Stimulated activated CD8-positive, alpha-beta memory T cell treated with anti-CD3 and anti-CD28 coated beads, Interleukin-7, amount 100 ng/mL, for 4 hours (primary cell): ENCODE results near the gene CCDC78.
A peak's percentile ranks its signal among the peaks of the same experiment; 100 is the strongest.
"Not testable (repeated sequence)": the region's sequence is repeated elsewhere in the genome, so short reads cannot be mapped to it uniquely, and the experiment has no call there.

Source experiments
- DNase-seq, 2 donors: peaks; one replicate each; pipeline ENCODE4 v3.0.0-alpha.2; 2020; ENCODE audit warnings: low read depth in 2 of 2

Gene CCDC78

DNA sequence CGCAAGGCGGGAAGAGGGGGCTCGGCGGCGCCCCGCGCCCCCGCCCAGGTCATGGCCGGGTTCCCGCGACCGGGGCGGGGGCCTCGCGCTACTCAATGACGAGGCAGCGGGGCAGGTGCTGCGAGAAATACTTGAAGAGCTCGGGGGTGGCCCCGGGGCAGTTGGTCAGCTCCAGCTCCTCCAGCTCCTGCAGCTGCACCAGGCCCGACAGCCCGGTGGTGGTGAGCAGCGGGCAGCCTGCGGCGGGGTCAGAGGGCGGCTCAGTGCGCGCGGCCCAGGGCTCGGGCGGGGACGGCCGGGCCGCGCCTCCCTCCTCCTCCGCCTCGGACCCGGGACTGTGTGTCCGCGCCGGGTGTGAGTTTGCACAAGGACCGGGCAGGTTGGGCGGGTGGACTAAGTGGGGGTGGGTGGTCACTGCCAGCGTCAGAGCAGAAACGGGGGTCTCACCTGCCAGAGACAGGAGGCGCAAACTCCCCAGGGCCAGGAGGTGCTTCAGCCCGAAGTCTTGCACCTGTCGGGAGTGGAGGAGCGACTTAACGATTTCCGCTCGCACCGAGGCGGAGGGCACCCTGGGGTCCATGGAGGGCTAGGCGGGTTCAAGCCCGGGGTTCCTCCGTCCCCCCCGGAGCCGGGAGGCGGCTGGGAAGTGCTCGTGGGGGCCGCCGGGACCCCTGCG is 31.9 kb downstream of the CCDC78 start:
- DNase-seq: no peak

GRCh38 chr16:693766-694165 is 32.5 kb downstream of the CCDC78 start:
- DNase-seq: peak in 1 of 2 donors; percentile 53

DNA sequence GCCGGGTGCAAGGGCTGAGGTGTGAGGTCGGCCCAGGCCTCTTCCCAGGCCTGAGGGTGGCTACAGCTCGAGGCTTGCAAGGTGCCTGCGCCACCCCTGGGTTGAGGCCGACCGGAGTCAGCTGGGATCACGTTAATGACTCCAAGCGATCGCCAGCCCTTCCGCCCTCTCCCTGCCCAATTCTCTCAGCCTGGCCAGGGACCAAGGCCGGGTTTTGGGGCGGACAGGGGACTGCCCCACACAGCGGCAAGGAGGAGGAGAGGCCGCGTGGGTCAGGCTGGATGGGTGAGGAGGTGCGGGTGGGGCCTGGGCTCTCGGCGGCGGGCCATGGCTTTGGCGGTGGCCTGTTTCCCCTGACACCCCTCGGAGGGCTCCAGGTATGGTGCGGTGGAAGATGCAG is 32.9 kb downstream of the CCDC78 start:
- DNase-seq: no peak

DNA sequence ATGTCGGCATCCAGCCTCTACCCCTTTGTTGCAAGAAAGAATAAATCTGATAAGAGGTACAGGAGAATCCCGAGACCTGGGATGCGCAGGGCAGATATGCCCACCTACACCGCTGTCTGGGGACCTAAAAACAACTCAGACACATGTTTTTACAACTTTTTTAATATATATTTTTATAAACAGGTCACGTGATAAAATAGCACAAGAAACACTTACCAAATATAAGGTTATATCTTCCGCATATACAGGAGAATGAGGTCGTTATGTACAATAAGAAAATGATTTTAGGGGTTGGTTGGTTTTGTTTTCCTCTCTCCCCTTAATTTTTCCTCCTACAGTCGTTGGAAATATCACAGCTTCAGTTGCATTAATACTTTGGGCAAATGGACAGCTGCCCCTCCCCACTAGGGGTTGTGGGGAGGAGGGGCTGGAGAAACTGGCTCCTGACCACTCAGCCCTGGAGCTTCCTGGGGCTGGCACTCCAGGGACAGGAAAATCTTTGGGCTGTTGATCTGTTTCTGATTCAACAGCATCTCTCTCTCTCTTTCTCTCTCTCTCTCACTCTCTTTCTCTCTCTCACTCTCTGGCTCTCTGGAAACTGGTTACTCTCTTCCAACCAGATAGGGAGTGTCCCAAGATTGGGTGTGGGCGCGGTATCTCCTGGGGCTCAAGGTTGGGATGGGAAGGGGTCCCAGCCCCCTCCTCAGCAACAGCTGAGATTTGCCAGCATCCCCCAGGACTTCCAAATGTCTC is 33.7 kb downstream of the CCDC78 start:
- DNase-seq: no peak

DNA sequence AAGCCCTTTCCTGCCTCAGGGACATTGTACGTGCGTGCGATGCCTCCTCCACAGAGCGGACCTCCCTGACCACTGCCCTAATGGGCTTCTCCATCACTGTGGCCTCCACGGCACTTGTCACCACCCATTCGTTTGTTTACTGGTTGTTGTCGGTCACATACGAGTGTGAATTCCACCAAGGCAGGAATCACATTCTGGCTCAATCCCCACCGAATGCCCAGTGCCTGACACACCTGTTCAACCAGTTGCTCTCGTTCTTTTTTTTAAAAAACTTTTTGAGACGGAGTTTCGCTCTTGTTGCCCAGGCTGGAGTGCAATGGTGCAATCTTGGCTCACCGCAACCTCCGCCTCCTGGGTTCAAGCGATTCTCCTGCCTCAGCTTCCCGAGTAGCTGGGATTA is 35.0 kb downstream of the CCDC78 start:
- DNase-seq: not testable (repeated sequence)

GRCh38 chr16:689175-689897 is 36.9 kb downstream of the CCDC78 start:
- DNase-seq: no peak

DNA sequence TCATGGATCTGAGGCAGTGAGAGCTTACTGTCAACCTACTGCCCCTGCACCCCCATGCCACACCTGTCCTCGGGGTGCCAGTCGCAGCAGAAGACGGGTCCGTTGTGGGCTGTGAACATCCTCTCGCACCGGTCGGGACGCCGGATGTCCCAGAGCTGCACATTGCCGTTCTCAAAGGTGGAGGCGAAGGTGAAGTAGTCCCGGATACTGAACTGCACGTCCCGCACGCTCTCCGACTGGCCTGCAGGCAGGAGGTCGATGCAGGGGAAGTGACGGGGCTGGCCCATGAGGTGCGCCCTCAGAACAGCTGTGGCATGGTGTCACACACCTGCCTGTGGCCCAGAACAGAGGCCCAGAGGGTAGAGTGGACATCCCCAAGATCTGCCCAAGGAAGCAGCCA is 38.7 kb downstream of the CCDC78 start:
- DNase-seq: no peak

DNA sequence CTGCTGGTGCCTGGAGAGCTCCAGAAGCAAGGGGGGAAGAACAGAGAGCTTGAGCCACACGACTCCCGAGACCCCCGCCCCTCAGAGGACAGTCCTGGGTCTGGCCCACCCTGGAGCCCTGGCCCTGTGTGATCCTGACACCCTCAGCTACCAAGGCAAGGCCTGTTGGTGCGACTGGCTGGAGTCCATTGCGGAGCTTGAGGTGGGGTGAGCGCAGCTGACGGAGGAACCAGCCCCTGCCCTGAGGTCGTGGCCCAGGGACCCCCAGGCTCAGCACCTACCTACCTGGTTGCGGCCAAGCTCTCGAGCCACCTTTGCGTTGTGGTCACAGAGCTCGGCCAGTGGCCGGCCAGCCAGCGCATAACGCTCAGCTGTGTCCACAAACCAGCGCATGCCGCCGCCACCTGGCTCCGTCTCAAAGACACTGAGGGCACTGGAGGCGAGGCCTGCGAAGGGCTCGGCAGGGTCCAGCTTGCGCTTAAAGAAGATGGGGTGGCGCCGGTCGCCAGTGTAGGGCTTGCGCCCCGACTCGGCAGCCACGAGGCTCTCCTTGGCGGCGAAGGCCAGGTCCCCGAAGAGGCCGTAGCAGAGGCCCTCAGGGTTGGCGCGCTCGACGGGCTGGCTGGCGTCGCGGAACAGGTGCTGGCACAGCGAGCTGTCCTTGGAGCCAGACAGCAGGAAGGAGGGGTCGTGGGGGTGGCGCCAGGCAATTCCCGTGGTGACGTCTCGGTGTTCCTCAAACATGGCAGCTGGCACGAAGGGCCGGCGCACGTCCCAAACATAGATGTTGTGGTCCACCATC is 39.6 kb downstream of the CCDC78 start:
- no peak for DNase-seq

DNA sequence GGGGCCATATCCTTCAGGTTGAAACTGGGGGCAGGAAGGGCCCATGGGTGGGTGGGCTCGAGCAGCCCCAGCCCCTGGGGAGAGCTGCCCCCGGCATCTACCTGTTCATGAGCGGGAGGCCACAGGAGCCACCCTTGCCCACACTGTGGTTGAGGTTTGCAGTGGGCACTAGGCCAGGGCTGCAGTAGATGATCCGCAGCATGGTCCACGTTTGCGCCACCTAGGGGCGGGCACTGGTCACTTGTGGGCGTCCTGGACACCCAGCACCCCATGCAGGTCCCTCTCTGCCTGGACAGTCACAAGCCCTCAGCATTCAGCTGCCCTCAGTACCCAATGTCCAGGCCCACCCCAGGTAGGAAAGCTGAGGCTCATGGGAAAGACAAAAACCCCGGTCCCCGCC is 40.3 kb downstream of the CCDC78 start:
- no peak for DNase-seq

- DNase-seq: no peak
These were observed 41.1 kb downstream of the CCDC78 start for GRCh38 chr16:684961-685696.

- peak; percentile 89 to 97 for DNase-seq
These were observed 42.0 kb downstream of the CCDC78 start, which contains the start of gene JMJD8 for GRCh38 chr16:684071-684794. Gene JMJD8, minus strand, starts transcription at chr16:684334. Its CDS starts 15 bp downstream, at chr16:684319.

GRCh38 chr16:683396-684070 is 42.7 kb downstream of the CCDC78 start:
- DNase-seq: no peak

DNA sequence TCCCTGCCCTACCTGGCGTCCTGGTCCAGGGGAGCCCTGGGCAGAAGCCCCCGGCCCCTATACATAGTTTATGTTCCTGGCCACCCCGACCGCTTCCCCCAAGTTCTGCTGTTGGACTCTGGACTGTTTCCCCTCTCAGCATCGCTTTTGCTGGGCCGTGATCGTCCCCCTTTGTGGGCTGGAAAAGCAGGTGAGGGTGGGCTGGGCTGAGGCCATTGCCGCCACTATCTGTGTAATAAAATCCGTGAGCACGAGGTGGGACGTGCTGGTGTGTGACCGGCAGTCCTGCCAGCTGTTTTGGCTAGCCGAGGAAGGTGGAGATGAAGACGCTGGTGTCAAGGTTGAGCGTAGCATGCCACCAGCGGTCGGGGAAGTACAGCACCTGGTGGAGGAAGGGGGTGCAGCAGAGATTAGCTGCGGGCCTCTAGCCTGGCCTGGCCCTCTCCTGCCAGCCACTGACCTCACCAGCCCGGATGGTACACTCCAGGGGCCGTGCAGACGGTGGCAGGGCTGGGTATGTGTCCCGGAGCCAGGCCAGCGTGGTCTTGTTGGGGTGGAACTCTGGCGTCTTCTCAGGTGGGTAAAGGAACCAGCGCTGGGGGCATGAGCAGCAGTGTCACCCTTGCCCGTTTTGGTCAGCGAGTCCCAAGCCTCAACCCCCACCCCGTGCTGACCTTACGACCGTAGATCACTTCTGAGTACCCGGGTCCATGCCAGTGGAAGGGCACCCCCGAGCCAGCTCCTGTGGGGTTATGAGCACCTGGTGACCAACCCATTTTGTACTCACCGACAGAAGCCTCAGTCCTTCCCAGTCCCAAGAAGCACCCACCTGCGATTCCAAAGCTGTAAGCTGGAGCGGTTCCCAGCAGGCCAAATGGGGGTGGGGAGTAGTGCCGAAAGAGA is 43.5 kb downstream of the CCDC78 start:
- DNase-seq: no peak

DNA sequence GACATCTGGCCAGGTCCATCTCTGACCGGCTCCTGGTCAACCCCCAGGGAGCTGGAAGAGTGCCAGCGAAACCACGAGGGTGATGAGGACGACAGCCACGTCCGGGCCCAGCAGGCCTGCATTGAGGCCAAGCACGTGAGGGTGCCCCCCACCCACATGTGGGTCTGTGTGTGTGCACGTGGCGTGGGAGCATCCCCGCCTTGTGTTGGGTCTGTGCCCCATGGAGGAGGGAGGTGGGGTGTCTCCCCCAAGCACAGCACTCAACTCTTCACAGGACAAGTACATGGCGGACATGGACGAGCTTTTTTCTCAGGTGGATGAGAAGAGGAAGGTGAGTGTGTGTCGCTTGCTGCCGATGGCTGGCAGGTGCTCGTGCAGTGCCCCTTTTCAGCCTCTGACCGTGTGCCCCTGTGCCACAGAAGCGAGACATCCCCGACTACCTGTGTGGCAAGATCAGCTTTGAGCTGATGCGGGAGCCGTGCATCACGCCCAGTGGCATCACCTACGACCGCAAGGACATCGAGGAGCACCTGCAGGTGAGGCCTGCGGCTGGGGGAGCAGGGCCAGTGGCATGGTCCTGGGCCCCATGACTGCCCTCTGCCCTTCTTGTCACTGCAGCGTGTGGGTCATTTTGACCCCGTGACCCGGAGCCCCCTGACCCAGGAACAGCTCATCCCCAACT is 44.4 kb downstream of the CCDC78 start:
- no peak for DNase-seq

DNA sequence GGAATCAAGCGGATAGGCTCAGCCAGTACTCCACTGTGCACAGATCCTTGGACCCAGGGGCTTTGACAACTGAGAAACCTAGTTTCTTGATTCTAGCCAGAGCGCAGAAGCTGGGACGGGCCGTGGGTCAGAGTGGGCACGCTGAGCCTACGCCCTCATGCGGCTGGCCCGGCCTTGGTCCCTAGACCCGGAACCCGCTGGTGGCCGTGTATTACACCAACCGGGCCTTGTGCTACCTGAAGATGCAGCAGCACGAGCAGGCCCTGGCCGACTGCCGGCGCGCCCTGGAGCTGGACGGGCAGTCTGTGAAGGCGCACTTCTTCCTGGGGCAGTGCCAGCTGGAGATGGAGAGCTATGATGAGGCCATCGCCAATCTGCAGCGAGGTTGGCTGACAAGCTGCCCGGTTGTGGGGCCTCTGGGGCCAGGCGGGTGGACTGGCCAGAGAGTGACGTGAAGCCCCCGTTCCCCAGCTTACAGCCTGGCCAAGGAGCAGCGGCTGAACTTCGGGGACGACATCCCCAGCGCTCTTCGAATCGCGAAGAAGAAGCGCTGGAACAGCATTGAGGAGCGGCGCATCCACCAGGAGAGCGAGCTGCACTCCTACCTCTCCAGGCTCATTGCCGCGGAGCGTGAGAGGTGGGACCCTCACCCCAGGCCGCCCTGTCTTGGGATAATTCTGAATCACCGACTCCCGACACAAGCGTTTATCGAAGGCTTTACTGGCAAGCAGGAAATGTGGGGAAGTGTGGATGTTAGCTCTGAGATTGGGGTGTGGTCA is 45.1 kb downstream of the CCDC78 start:
- DNase-seq: no peak

DNA sequence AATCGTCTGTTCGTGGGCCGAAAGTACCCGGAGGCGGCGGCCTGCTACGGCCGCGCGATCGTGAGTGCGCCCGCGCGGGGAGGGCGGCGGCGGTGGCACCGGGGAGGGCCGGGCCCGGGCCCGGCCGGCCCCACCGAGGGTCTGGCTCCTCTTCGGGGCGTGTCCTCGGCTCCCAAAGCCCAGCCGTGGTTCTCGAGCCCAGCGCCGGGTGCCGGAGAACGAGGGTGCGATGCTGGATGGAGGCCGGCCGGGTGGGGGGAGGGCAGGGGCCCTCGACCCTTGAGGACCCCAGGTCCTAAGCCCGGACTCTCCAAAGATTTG is 45.7 kb downstream of the CCDC78 start:
- DNase-seq: no peak

GRCh38 chr16:679814-680624 is 46.2 kb downstream of the CCDC78 start, which contains the start of gene STUB1:
Gene STUB1, plus strand, starts transcription at chr16:680410. Its CDS starts 116 bp downstream, at chr16:680526.
- DNase-seq: peak; percentile 74 to 85
